Endometrium (tissue), 2 donors: ENCODE data around the gene FAM78B.

Experiments
- FAIRE-seq: peaks from 2 replicates; lab custom pipeline; 2012; peaks lifted over from hg19 to GRCh38; lab: Jason Lieb, UNC
- donor health status: control.
- donor health status: control.

FAM78B gene

GRCh38 chr1:166066107-166066506 lies 100.7 kb downstream of the FAM78B start:
- FAIRE-seq, result no peak

GRCh38 chr1:166064951-166065350 lies 101.8 kb downstream of the FAM78B start:
- FAIRE-seq, result no peak

GRCh38 chr1:166064313-166064926 lies 102.4 kb downstream of the FAM78B start:
- FAIRE-seq, result no peak

GRCh38 chr1:166063701-166064100 lies 103.1 kb downstream of the FAM78B start:
- FAIRE-seq, result no peak

GRCh38 chr1:166062421-166063070 lies 104.3 kb downstream of the FAM78B start:
- no peak for FAIRE-seq

- no peak for FAIRE-seq
These were observed 109.2 kb downstream of the FAM78B start for GRCh38 chr1:166057650-166058049.

- no peak for FAIRE-seq
These were observed 113.4 kb downstream of the FAM78B start for GRCh38 chr1:166053395-166053794.

- no peak for FAIRE-seq
These were observed 126.4 kb downstream of the FAM78B start for GRCh38 chr1:166040202-166040997.

GRCh38 chr1:166039436-166040201 lies 127.2 kb downstream of the FAM78B start:
- no peak for FAIRE-seq

- no peak for FAIRE-seq
These were observed 130.7 kb downstream of the FAM78B start for GRCh38 chr1:166036092-166036491.

- no peak for FAIRE-seq
These were observed 134.0 kb downstream of the FAM78B start for GRCh38 chr1:166032572-166033371.

GRCh38 chr1:166031932-166032571 lies 134.7 kb downstream of the FAM78B start:
- FAIRE-seq, result no peak

- no peak for FAIRE-seq
These were observed 137.4 kb downstream of the FAM78B start for GRCh38 chr1:166029196-166029945.

- no peak for FAIRE-seq
These were observed 140.2 kb downstream of the FAM78B start for GRCh38 chr1:166026555-166026954.

- no peak for FAIRE-seq
These were observed 140.7 kb downstream of the FAM78B start for GRCh38 chr1:166026143-166026542.

GRCh38 chr1:166020210-166020609 lies 146.6 kb downstream of the FAM78B start:
- FAIRE-seq, result no peak
